Neural progenitor cell (in vitro differentiated cells): ENCODE measurements around the gene KRTDAP. TPM values are rescaled to one million over a fixed set of nuclear protein-coding genes. Genes with fewer than 3 reads are reported as not detected.

Experiments used
- DNase-seq: peaks from one replicate; pipeline ENCODE4 v3.0.0-alpha.2; 2016; ENCODE audit warnings: low spot score
- H2AFZ ChIP-seq: fragments of 200-600 bp; sonication (generic); replicated peaks from 2 replicates; pipeline ENCODE4 v1.6.1; 2016; ENCODE audit warnings: antibody characterized with exemption
- H3F3A ChIP-seq: fragments of 200-600 bp; sonication (generic); 2 replicates; pipeline ENCODE4 v1.6.1; 2016; ENCODE audit warnings: antibody characterized with exemption, low read depth
- H3K27ac ChIP-seq: fragments of 200-600 bp; sonication (generic); 2 replicates; pipeline ENCODE4 v1.5.1; 2016; ENCODE audit warnings: mild to moderate bottlenecking
- H3K27me3 ChIP-seq: fragments of 200-600 bp; sonication (generic); 2 replicates; pipeline ENCODE4 v1.6.1; 2016; ENCODE audit warnings: mild to moderate bottlenecking, moderate library complexity
- H3K36me3 ChIP-seq: fragments of 200-600 bp; sonication (generic); 2 replicates; pipeline ENCODE4 v1.5.1; 2016
- H3K4me1 ChIP-seq: fragments of 200-600 bp; sonication (generic); 2 replicates; pipeline ENCODE4 v1.6.1; 2016; ENCODE audit warnings: mixed run types
- H3K4me2 ChIP-seq: fragments of 200-600 bp; sonication (generic); 2 replicates; pipeline ENCODE4 v1.6.1; 2016
- H3K4me3 ChIP-seq: fragments of 200-600 bp; sonication (generic); 2 replicates; pipeline ENCODE4 v1.5.1; 2016
- H3K79me2 ChIP-seq: fragments of 200-600 bp; sonication (generic); 2 replicates; pipeline ENCODE4 v1.6.1; 2016; ENCODE audit warnings: low read depth
- H3K9ac ChIP-seq: fragments of 200-600 bp; sonication (generic); 2 replicates; pipeline ENCODE4 v1.6.1; 2016
- H3K9me3 ChIP-seq: fragments of 200-600 bp; sonication (generic); 2 replicates; pipeline ENCODE4 v1.5.1; 2016; ENCODE audit warnings: low read depth
- H4K20me1 ChIP-seq: fragments of 200-600 bp; sonication (generic); 2 replicates; pipeline ENCODE4 v1.6.1; 2016; ENCODE audit warnings: low read depth
- H3K27ac Mint-ChIP-seq: 3 replicates; pipeline ENCODE4 v1.8.0; 2021; ENCODE audit warnings: mixed read lengths
- H3K27me3 Mint-ChIP-seq: 2 replicates; pipeline ENCODE4 v1.8.0; 2022; ENCODE audit warnings: low read depth, mild to moderate bottlenecking, inconsistent platforms, moderate library complexity, mixed read lengths; ENCODE audit not compliant: insufficient read depth
- H3K36me3 Mint-ChIP-seq: 3 replicates; pipeline ENCODE4 v1.8.0; 2021; ENCODE audit warnings: mixed read lengths
- H3K4me1 Mint-ChIP-seq: 3 replicates; pipeline ENCODE4 v1.8.0; 2021; ENCODE audit warnings: mixed read lengths
- H3K4me3 Mint-ChIP-seq: 3 replicates; pipeline ENCODE4 v1.8.0; 2021; ENCODE audit warnings: mild to moderate bottlenecking, moderate library complexity, mixed read lengths
- H3K9me3 Mint-ChIP-seq: 3 replicates; pipeline ENCODE4 v1.8.0; 2020; ENCODE audit warnings: mixed read lengths
- EZH2 ChIP-seq: fragments of 200-600 bp; sonication (generic); IDR thresholded peaks from 2 replicates; pipeline ENCODE4 v1.6.1; 2017; ENCODE audit warnings: antibody characterized with exemption, mild to moderate bottlenecking, moderate library complexity
- EZH2phosphoT487 ChIP-seq: fragments of 200-600 bp; sonication (generic); IDR thresholded peaks from 2 replicates; pipeline ENCODE4 v1.6.1; 2017; ENCODE audit warnings: antibody characterized with exemption
- total RNA-seq: library from RNA; depleted of rRNA; stranded (reverse); fragments of >200 nt; gene quantifications from 2 replicates; pipeline ENCODE4 v1.2.3, GENCODE V29; 2015; ENCODE audit warnings: low replicate concordance
- TF ChIP-seq, protein P1 (sequence below): fragments of 200-600 bp; sonication (generic); IDR thresholded peaks from 2 replicates; pipeline ENCODE4 v1.5.1; 2017; ENCODE audit warnings: antibody characterized with exemption, mild to moderate bottlenecking

The KRTDAP gene
- total RNA-seq, 1 donor from 2014 or later = not detected

DNA sequence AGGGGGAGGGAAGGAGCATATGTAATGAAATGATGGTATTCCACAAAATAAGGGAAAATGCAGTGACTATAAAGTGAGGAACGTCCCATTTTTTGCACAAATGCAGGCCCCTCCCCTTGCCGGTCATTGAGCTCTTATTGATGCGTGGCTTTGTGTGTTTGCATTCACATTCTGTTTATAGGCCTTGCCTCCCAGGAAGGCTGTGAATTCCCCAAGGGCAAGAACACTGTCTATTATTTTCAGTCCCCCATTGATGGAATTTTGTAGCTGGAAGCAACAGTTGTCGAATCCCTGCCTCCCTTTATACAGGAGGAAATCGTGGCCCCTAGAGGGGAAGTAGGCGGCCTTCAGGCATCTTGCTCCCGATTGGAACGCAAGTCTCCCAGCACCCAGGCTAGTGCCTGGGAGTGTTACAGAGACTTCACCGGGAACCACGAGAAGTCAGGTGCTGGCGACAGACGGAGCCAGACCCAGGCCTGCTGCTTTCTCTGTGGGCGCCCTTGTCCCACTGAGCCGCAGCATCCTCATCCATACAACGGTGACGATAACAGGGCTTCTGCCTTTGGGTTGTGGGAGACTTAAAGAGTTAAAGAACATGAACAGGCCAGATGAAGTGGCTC lies 31.0 kb upstream of the KRTDAP start:
- no peak overlapping the region for H3K4me3 Mint-ChIP-seq
- DNase-seq = no peak
- Histone ChIP-seq H3K27me3 (no peaks in the 10 kb centered on the region), H3K4me1 (peaks cover 15% of the 10 kb centered on the region), H3K9me3 (no peaks in the 10 kb centered on the region), H3K79me2 (no peaks in the 10 kb centered on the region), H3K4me2 (no peak overlapping the region), H3K4me3 (no peak overlapping the region), H3K36me3 (no peaks in the 10 kb centered on the region), H2AFZ (no peak overlapping the region), H3K27ac (no peak overlapping the region), H3F3A (peaks cover 9% of the 10 kb centered on the region), H4K20me1 (no peaks in the 10 kb centered on the region), H3K9ac (no peak overlapping the region)
- no peaks in the 10 kb centered on the region for H3K9me3 Mint-ChIP-seq
- peak overlapping the region; percentile 50 for H3K27ac Mint-ChIP-seq
- no peak for TF ChIP-seq EZH2
- TF ChIP-seq, protein P1, sequence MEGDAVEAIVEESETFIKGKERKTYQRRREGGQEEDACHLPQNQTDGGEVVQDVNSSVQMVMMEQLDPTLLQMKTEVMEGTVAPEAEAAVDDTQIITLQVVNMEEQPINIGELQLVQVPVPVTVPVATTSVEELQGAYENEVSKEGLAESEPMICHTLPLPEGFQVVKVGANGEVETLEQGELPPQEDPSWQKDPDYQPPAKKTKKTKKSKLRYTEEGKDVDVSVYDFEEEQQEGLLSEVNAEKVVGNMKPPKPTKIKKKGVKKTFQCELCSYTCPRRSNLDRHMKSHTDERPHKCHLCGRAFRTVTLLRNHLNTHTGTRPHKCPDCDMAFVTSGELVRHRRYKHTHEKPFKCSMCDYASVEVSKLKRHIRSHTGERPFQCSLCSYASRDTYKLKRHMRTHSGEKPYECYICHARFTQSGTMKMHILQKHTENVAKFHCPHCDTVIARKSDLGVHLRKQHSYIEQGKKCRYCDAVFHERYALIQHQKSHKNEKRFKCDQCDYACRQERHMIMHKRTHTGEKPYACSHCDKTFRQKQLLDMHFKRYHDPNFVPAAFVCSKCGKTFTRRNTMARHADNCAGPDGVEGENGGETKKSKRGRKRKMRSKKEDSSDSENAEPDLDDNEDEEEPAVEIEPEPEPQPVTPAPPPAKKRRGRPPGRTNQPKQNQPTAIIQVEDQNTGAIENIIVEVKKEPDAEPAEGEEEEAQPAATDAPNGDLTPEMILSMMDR = no peak
- TF ChIP-seq EZH2phosphoT487 = no peak
- peaks cover 20% of the 10 kb centered on the region for H3K4me1 Mint-ChIP-seq
- H3K36me3 Mint-ChIP-seq = no peaks in the 10 kb centered on the region
- peaks cover 11% of the 10 kb centered on the region for H3K27me3 Mint-ChIP-seq

- no peak overlapping the region for H3K4me3 ChIP-seq
- no peak overlapping the region for H3K4me3 Mint-ChIP-seq
- peaks cover 15% of the 10 kb centered on the region for H3K27me3 Mint-ChIP-seq
- peaks cover 5% of the 10 kb centered on the region for H3K4me1 ChIP-seq
- DNase-seq = no peak
- peaks cover 4% of the 10 kb centered on the region for H3K27me3 ChIP-seq
- no peaks in the 10 kb centered on the region for H3K79me2 ChIP-seq
- TF ChIP-seq, protein P1 = no peak
- TF ChIP-seq EZH2phosphoT487 (no peak), EZH2 (no peak)
- H3K9ac ChIP-seq = no peak overlapping the region
- H2AFZ ChIP-seq = no peak overlapping the region
- no peaks in the 10 kb centered on the region for H3K9me3 Mint-ChIP-seq
- no peaks in the 10 kb centered on the region for H3K36me3 Mint-ChIP-seq
- no peak overlapping the region for H3K27ac ChIP-seq
- H4K20me1 ChIP-seq = no peaks in the 10 kb centered on the region
- peaks cover 14% of the 10 kb centered on the region for H3K4me1 Mint-ChIP-seq
- peaks cover 4% of the 10 kb centered on the region for H3F3A ChIP-seq
- H3K4me2 ChIP-seq = no peak overlapping the region
- no peak overlapping the region for H3K27ac Mint-ChIP-seq
- H3K9me3 ChIP-seq = no peaks in the 10 kb centered on the region
- no peaks in the 10 kb centered on the region for H3K36me3 ChIP-seq
These were observed 29.0 kb upstream of the KRTDAP start for GRCh38 chr19:35519291-35519690.

- Mint-ChIP-seq H3K4me3 (no peak overlapping the region), H3K9me3 (no peaks in the 10 kb centered on the region), H3K27ac (no peak overlapping the region), H3K27me3 (peaks cover 15% of the 10 kb centered on the region), H3K36me3 (no peaks in the 10 kb centered on the region), H3K4me1 (peaks cover 7% of the 10 kb centered on the region)
- Histone ChIP-seq H3K9ac (no peak overlapping the region), H3K27me3 (peaks cover 12% of the 10 kb centered on the region), H3K4me2 (no peak overlapping the region), H3K9me3 (no peaks in the 10 kb centered on the region), H4K20me1 (no peaks in the 10 kb centered on the region), H3K27ac (no peak overlapping the region), H3K4me1 (no peaks in the 10 kb centered on the region), H3F3A (no peaks in the 10 kb centered on the region), H2AFZ (no peak overlapping the region), H3K36me3 (no peaks in the 10 kb centered on the region), H3K79me2 (no peaks in the 10 kb centered on the region), H3K4me3 (no peak overlapping the region)
- TF ChIP-seq EZH2phosphoT487 (no peak), EZH2 (no peak)
- TF ChIP-seq, protein P1 = no peak
- DNase-seq = no peak
These were observed 28.0 kb upstream of the KRTDAP start for GRCh38 chr19:35518313-35518712.
